Testis (tissue), 3 donors: ENCODE data around the gene EHD4. TPM values are rescaled to one million over a fixed set of nuclear protein-coding genes. Genes with fewer than 3 reads are reported as not detected.

Experiments
- DNase-seq: peaks from one replicate; pipeline ENCODE4 v3.0.0-alpha.2; 2019
- H3K27ac ChIP-seq, 2 donors: fragments of 200-600 bp; sonication (generic); one replicate each; pipeline ENCODE4 v1.5.1; 2019
- H3K27me3 ChIP-seq: fragments of 200-600 bp; sonication (generic); one replicate; pipeline ENCODE4 v1.5.1; 2019
- H3K36me3 ChIP-seq: fragments of 200-600 bp; sonication (generic); one replicate; pipeline ENCODE4 v1.5.1; 2017; ENCODE audit warnings: low read depth; ENCODE audit errors: missing control alignments
- H3K4me1 ChIP-seq: fragments of 200-600 bp; sonication (generic); one replicate; pipeline ENCODE4 v1.5.1; 2019
- H3K4me3 ChIP-seq, 2 donors: fragments of 200-600 bp; sonication (generic); one replicate each; pipeline ENCODE4 v1.5.1; 2017 to 2019
- H3K9me3 ChIP-seq: fragments of 200-600 bp; sonication (generic); one replicate; pipeline ENCODE4 v1.5.1; 2017
- POLR2A ChIP-seq: fragments of 450-650 bp; IDR thresholded peaks from one replicate; pipeline ENCODE4 v1.6.1; 2017; ENCODE audit warnings: antibody characterized with exemption, mild to moderate bottlenecking, moderate library complexity
- WGBS, 2 donors: methylation state at CpG; one replicate each; pipeline ENCODE4 v1.1.5; 2018; 5-methylcytosine and 5-hydroxymethylcytosine counted together
- intact Hi-C: fragments of 100-400 bp; cut with DNase I; formaldehyde crosslinking; loops from one replicate; pipeline ENCODE4 v1.15.1; 2023; ENCODE audit warnings: low total_unique reads
- polyA plus RNA-seq: library from polyadenylated mRNA; stranded (reverse); fragments of 350-450 nt; fragmentation: Illumina TruSeq; extraction: RNeasy Lipid Tissue Mini Kit (QIAGEN cat#74804); gene quantifications from one replicate; pipeline ENCODE4 v1.2.3, GENCODE V29; 2014; ENCODE audit warnings: low read depth, low replicate concordance; ENCODE audit not compliant: insufficient read depth
- total RNA-seq, 2 donors: library from RNA; depleted of rRNA; stranded (reverse); fragments of >200 nt; gene quantifications; one replicate each; pipeline ENCODE4 v1.2.3, GENCODE V29; 2016
- TF ChIP-seq, protein P1 (sequence below), 3 experiments: fragments of 450-650 bp in 2 of 3; fragments of 200-600 bp in 1 of 3; sonication (generic) in 1 of 3; IDR thresholded peaks; one replicate each; pipeline ENCODE4 v1.5.1; 2016 to 2019; ENCODE audit warnings: antibody characterized with exemption in 3 of 3, mild to moderate bottlenecking in 2 of 3, moderate library complexity in 1 of 3

EHD4 gene
- total and polyA plus RNA-seq, 3 donors from 2014 or later, result 8.0 to 10.2 (median 9.4) TPM

DNA sequence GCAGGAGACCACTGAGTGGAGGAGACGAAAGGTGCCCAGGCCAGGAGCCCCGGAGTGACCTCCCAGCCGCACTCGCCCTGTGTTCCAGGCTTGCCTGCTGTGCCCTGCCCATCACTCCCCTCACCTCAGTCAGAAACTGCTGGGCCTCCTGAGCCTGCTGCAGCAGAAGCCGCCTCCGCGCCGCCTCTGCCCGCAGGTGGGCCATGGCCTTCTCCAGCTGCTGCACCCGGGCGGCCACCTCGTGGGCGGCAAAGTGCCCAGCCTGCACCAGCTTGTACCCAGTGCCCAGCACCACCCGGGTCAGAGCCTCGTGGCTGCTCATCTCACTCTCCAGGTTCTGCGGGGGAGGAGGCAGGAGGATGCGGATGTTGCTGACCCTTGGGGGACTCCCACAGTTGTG, 116.1 kb downstream of the EHD4 start:
- DNase-seq, result no peak
- no peak overlapping the region for H3K4me3 ChIP-seq
- TF ChIP-seq POLR2A, result no peak
- TF ChIP-seq, protein P1, sequence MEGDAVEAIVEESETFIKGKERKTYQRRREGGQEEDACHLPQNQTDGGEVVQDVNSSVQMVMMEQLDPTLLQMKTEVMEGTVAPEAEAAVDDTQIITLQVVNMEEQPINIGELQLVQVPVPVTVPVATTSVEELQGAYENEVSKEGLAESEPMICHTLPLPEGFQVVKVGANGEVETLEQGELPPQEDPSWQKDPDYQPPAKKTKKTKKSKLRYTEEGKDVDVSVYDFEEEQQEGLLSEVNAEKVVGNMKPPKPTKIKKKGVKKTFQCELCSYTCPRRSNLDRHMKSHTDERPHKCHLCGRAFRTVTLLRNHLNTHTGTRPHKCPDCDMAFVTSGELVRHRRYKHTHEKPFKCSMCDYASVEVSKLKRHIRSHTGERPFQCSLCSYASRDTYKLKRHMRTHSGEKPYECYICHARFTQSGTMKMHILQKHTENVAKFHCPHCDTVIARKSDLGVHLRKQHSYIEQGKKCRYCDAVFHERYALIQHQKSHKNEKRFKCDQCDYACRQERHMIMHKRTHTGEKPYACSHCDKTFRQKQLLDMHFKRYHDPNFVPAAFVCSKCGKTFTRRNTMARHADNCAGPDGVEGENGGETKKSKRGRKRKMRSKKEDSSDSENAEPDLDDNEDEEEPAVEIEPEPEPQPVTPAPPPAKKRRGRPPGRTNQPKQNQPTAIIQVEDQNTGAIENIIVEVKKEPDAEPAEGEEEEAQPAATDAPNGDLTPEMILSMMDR (IDR thresholded peaks at IDR 0.05), result no peak
- H3K9me3 ChIP-seq, result no peaks in the 10 kb centered on the region
- WGBS, 2 donors, result 84 to 87% methylated on average over 16 to 17 of the region's 17 CpGs
- intact Hi-C loops, result no loop called here
- peaks cover 5% of the 10 kb centered on the region for H3K4me1 ChIP-seq
- no peaks in the 10 kb centered on the region for H3K36me3 ChIP-seq
- H3K27me3 ChIP-seq, result no peaks in the 10 kb centered on the region
- H3K27ac ChIP-seq, result no peak overlapping the region

DNA sequence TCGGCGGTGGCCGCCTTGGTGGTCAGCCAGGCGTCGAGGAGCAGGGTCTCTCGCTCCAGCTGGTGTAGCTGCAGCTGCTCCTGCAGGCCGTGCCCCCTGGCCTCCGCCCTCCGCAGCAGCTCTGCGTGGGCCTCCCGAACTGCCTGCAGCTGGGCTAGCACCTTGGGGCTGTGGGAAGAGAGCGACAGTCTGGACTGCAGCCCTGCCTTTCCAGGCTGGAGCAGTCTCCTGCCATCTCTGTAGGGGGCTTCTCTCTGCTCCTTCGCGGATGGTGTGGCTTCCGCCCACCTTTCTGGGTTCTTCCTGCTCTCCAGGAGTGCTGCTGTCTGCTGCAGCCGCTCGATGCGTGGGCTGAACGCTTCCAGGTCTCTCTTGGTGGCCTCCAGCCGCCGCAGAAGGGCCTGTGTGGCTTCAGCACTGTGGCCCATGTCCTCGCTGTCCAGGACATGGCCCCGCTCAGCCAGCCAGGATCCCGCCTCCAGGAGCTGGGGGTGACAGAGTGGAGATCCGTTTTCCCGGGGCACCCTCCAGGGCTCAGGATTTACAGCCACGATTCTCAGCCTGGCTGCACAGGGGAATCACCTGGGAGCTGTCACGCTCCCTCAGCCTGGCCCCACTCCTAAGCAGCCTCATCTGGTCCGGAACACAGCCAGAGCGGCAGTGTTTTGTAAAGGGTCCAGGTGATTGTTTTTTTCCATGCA, 116.9 kb downstream of the EHD4 start:
- no peak for DNase-seq
- Histone ChIP-seq H3K27me3 (no peaks in the 10 kb centered on the region), H3K4me1 (peaks cover 5% of the 10 kb centered on the region), H3K27ac (no peak overlapping the region), H3K4me3 (no peak overlapping the region), H3K9me3 (no peaks in the 10 kb centered on the region), H3K36me3 (no peaks in the 10 kb centered on the region)
- 67 to 71% methylated on average over 8 to 30 of the region's 30 CpGs for WGBS, 2 donors
- no peak for TF ChIP-seq POLR2A
- TF ChIP-seq, protein P1 (IDR thresholded peaks at IDR 0.05), result no peak
- intact Hi-C loops, result no loop called here

DNA sequence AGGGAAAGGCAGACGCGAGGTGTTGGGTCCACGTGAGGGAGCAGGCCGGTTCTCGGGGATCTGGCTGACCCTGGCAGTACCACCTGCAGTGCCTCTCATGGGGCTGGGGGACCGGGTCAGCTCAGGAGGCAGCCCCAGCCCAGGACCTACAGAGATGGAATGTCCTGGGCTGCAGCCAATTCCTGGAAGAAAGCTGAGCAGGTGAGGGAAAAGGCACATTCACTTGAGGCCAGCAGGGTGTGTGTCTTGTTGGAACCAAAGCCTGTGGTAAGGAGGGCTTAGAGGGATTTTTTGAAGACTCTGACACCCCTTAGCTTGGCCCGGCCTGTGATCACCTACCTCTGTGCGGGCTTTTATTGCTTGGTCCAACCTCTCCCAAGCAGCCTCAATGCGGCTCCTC, 117.9 kb downstream of the EHD4 start:
- no peaks in the 10 kb centered on the region for H3K27me3 ChIP-seq

DNA sequence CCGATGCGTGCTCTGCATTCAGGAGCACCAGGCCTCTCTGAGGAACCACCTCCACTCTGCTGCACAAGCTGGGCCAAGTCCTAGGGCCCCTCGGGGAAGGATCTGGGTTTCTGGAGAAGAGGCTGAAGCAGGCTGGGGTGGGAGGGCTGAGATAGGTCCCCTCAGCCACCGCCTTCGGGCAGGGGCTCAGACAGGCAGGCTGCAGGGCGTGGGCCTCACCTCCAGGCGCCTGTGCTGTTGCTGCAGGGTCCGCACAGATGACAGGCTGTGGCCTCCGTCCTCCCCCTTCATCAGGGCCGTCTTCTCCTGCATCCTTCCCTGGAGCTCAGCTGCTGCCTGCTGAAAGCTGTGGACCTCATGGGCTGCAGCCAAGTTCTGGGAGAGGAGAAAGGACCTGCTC, 118.5 kb downstream of the EHD4 start:
- 82 to 92% methylated on average over 3 to 10 of the region's 10 CpGs for WGBS, 2 donors
- H3K27me3 ChIP-seq, result no peaks in the 10 kb centered on the region

More for the DNA sequence above, 117.9 kb downstream of the EHD4 start:
- Histone ChIP-seq H3K27ac (no peak overlapping the region), H3K9me3 (no peaks in the 10 kb centered on the region), H3K4me1 (peaks cover 5% of the 10 kb centered on the region), H3K4me3 (no peak overlapping the region), H3K36me3 (no peaks in the 10 kb centered on the region)
- TF ChIP-seq POLR2A, result no peak
- TF ChIP-seq, protein P1 (IDR thresholded peaks at IDR 0.05), result no peak
- intact Hi-C loops, result no loop called here
- 97 to 99% methylated on average over 9 of the region's 9 CpGs for WGBS, 2 donors
- DNase-seq, result no peak

More for the DNA sequence above, 118.5 kb downstream of the EHD4 start:
- no peak overlapping the region for H3K4me3 ChIP-seq
- no peak overlapping the region for H3K27ac ChIP-seq
- intact Hi-C loops, result no loop called here
- no peaks in the 10 kb centered on the region for H3K36me3 ChIP-seq
- no peak for DNase-seq
- H3K9me3 ChIP-seq, result no peaks in the 10 kb centered on the region
- no peak for TF ChIP-seq POLR2A
- TF ChIP-seq, protein P1 (IDR thresholded peaks at IDR 0.05), result no peak
- H3K4me1 ChIP-seq, result peaks cover 5% of the 10 kb centered on the region
